GM10248 (cell line): ENCODE results near the gene F13A1.
A peak's percentile ranks its signal among the peaks of the same experiment; 100 is the strongest.

Experiments
- CTCF ChIA-PET: fragments of 300-600 bp; sonication (Branson Sonifier 250); formaldehyde crosslinking; extraction: SDS; loops from one replicate; lab custom pipeline; 2021; ENCODE audit warnings: antibody characterized with exemption; lab: Yijun Ruan, JAX
- POLR2A ChIA-PET: fragments of 350-650 bp; sonication (Branson Sonifier 250); formaldehyde crosslinking; extraction: SDS; loops from one replicate; lab custom pipeline; 2020; ENCODE audit warnings: antibody characterized with exemption; lab: Yijun Ruan, JAX
- DNase-seq: peaks from one replicate; pipeline ENCODE4 v3.0.0; 2012; ENCODE audit errors: extremely low spot score
- TF ChIP-seq, protein P1 (sequence below): IDR thresholded peaks from 2 replicates; pipeline ENCODE4 v1.5.1; 2012; ENCODE audit warnings: mild to moderate bottlenecking, low read depth; ENCODE audit errors: extremely low read depth, missing control alignments, control extremely low read depth

Gene F13A1

DNA sequence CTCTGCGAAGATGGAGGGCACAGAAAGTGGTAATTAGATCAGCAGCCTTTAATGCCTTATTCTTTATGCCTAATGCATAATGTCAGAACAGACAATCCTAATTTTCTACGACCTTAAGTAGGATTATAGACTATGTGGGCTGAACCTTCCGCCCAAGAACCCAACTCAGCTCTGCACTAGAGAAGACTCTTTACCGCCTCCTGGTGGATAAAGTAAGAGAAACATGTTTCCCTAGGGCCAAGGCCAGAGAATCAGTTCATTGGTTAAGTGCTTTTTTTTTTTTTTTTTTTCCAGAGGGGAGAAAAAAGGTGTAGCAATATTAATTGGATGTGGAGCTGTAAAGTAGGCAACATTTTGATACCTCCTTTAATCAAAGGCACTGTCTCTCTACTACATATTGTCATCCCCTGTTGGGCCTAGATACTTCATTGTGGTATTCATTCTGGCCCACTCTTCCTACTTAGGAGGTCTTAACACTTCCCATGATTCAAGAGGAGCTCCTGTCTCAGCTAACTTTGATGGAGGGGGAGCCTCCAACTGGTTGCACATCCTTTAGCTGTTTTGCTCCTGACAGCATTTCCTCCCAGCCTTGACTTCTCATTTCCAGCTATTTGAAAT lies 188.9 kb downstream of the F13A1 start:
- POLR2A ChIA-PET, result no interaction called here
- DNase-seq, result peak; percentile 51
- TF ChIP-seq, protein P1, sequence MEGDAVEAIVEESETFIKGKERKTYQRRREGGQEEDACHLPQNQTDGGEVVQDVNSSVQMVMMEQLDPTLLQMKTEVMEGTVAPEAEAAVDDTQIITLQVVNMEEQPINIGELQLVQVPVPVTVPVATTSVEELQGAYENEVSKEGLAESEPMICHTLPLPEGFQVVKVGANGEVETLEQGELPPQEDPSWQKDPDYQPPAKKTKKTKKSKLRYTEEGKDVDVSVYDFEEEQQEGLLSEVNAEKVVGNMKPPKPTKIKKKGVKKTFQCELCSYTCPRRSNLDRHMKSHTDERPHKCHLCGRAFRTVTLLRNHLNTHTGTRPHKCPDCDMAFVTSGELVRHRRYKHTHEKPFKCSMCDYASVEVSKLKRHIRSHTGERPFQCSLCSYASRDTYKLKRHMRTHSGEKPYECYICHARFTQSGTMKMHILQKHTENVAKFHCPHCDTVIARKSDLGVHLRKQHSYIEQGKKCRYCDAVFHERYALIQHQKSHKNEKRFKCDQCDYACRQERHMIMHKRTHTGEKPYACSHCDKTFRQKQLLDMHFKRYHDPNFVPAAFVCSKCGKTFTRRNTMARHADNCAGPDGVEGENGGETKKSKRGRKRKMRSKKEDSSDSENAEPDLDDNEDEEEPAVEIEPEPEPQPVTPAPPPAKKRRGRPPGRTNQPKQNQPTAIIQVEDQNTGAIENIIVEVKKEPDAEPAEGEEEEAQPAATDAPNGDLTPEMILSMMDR, result peak; percentile 29
- CTCF ChIA-PET, result interaction anchor here (0.7 to 4.8 kb wide), 19 partner anchors 11 to 662 kb away, joined by 3 to 31 read pairs (median 4); no protein-coding TSS in a partner anchor

DNA sequence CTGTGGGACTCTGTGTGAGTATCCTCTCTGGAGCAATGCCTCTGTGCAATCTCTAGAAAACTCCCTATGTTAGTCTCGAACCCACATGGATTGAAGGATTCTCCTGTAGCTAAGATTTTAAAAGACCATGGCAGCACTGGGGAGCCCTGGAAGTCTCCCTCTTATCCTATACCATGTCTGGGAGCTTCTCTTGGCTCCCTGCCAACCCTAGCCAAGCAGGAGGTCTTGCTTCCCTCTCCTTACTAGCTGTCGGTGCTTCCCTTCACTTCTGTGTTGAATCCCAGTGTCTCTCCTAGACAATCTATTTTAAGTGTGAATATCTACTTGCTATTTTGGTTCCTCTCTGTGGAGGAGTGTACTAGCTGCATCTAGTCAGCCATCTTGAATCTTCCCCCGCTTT lies 195.0 kb downstream of the F13A1 start:
- TF ChIP-seq, protein P1, result no peak
- DNase-seq, result no peak
- POLR2A ChIA-PET, result no interaction called here
- CTCF ChIA-PET, result interaction anchor here (1.2 to 1.5 kb wide), 2 partner anchors 9 to 17 kb away, joined by 3 to 4 read pairs; no protein-coding TSS in a partner anchor

DNA sequence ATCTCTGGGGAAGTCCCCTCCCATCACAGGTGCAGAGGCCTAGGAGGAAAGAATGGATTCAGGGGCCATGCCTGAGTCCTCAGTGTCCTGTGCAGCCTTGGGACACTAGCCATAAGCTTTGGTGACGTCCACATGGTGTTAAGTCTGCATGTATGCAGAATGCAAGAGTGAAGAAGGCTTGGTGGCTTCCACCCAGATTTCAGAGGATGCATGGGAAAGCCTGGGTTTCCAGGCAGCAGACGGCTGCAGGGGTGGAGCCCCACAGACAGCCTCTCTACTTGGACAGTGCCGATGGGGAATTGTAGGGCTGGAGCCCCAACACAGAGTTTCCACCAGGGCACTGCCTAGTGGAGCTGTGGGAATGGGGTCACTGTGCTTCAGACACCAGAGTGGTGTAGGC lies 196.7 kb downstream of the F13A1 start:
- ChIA-PET POLR2A (no interaction called here), CTCF (interaction anchor here (1.1 kb wide), 1 partner anchor 18 kb away, joined by 3 read pairs; no protein-coding TSS in a partner anchor)
- TF ChIP-seq, protein P1, result no peak
- DNase-seq, result no peak

DNA sequence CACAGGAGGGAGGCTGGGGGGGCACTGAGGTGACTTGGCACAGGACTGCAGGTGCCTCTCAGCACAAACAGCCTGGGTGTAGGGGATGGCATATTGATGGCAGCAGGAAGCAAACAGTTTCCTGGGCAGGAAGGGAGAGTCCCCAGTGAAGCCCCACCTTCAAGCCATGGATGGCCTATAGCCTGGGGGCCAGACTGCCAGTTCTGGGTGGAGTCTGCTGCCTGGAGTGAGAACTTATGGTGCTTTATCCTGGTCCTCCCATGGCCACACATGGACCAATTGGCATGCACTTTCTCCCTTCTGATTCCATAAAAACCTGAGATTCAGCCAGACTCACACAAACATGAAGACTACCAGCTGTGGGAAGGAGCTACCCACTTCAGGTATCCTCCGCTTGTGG lies 198.5 kb downstream of the F13A1 start:
- POLR2A ChIA-PET, result no interaction called here
- no peak for DNase-seq
- CTCF ChIA-PET, result interaction anchor here (2.4 to 4.7 kb wide), 2 partner anchors 10 to 16 kb away, joined by 6 to 31 read pairs; no protein-coding TSS in a partner anchor
- TF ChIP-seq, protein P1, result no peak

DNA sequence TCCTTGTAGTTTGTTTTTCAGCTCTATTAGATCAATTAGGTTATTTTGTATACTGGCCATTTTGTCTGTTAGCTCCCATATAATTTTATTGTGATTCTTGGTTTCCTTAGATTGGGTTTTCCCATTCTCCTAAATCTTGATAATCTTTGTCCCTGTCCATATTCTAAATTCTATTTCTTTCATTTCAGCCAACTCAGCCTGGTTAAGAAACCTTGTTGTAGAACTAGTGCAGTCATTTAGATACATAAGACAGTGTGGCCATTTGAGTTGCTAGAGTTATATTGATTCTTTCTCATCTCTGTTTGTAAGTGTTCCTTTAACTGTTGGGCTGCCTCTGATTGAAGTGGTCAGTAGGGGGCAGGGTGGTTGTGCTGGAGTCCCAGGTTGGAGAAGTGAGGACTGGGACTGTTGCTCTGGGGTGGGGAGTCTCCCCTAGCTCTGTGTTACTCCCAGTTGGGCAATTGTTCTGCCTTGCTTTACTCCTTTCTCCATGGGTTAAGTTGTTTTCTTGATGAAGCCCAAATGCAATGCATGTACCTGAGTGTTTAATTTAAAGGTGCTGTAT lies 214.9 kb downstream of the F13A1 start:
- ChIA-PET CTCF (interaction anchor here (1.0 to 2.4 kb wide), 3 partner anchors 9 to 19 kb away, joined by 3 to 6 read pairs (median 3); no protein-coding TSS in a partner anchor), POLR2A (no interaction called here)
- TF ChIP-seq, protein P1, result no peak
- no peak for DNase-seq
